Adrenal gland (tissue), 12 donors: Measurements from ENCODE around the gene HOXD9. TPM values are rescaled to one million over a fixed set of nuclear protein-coding genes. Genes with fewer than 3 reads are reported as not detected.

Source experiments
- DNase-seq, 7 donors: peaks; one replicate each; pipeline ENCODE4 v3.0.0-alpha.2; 2019 to 2020
- H3K27ac ChIP-seq, 5 donors: fragments of 200-600 bp; sonication (generic) in 4 of 5; 1 replicate in 3 of 5; 2 replicates in 2 of 5; pipeline versions ENCODE4 v1.5.1 to v1.8.0; 2016 to 2020; ENCODE audit warnings: mild to moderate bottlenecking in 1 of 5
- H3K27me3 ChIP-seq: fragments of 200-600 bp; 2 replicates; pipeline ENCODE4 v1.8.0; 2021
- H3K36me3 ChIP-seq, 2 donors: fragments of 200-600 bp; replicated peaks in 1 of 2; 1 replicate in 1 of 2; 2 replicates in 1 of 2; pipeline versions ENCODE4 v1.5.1 to v1.8.0; 2018 to 2022
- H3K4me1 ChIP-seq, 2 donors: fragments of 200-600 bp; replicated peaks in 1 of 2; 1 replicate in 1 of 2; 2 replicates in 1 of 2; pipeline versions ENCODE4 v1.5.1 to v1.8.0; 2018 to 2021
- H3K4me3 ChIP-seq, 4 donors: fragments of 200-600 bp; sonication (generic) in 3 of 4; one replicate each; pipeline ENCODE4 v1.5.1; 2016 to 2018
- H3K9me3 ChIP-seq, 3 donors: fragments of 200-600 bp; sonication (generic) in 1 of 3; replicated peaks in 1 of 3; 1 replicate in 2 of 3; 2 replicates in 1 of 3; pipeline versions ENCODE4 v1.5.1 to v1.8.0; 2016 to 2021
- POLR2A ChIP-seq, 2 donors: fragments of 450-650 bp; IDR thresholded peaks; one replicate each; pipeline ENCODE4 v1.6.1; 2017; ENCODE audit warnings: antibody characterized with exemption in 2 of 2, mild to moderate bottlenecking in 2 of 2, moderate library complexity in 1 of 2
- WGBS, 4 donors: extraction: QIAGEN DNeasy Blood & Tissue Kit in 2 of 4; methylation state at CpG; one replicate each; pipeline versions ENCODE4 v1.1.5 to v1.1.7; 2013 to 2017; 5-methylcytosine and 5-hydroxymethylcytosine counted together
- intact Hi-C, 2 donors: fragments of 100-400 bp; cut with DNase I; formaldehyde crosslinking; loops; one replicate each; pipeline versions ENCODE4 v1.14.1 to v1.15.0; 2022 to 2023
- polyA plus RNA-seq, 3 donors: library from polyadenylated mRNA; stranded (reverse); fragments of 200-250 nt in 2 of 3; fragments of 350-450 nt in 1 of 3; fragmentation: Illumina TruSeq in 1 of 3; extraction: RNeasy Lipid Tissue Mini Kit (QIAGEN cat#74804) in 1 of 3; gene quantifications; one replicate each; pipeline ENCODE4 v1.2.3, GENCODE V29; 2013 to 2014
- total RNA-seq, 9 donors: library from RNA; depleted of rRNA in 4 of 9; stranded (reverse); fragments of >200 nt in 4 of 9; fragments of 120-200 nt in 1 of 9; fragmentation: NEBNext Ultra II Directional in 1 of 9; extraction: Animal tissue kit (Norgen Biotek cat#: 25700) in 1 of 9; gene quantifications; one replicate each; pipeline versions ENCODE4 v1.1.0 to v1.2.4, GENCODE V29; 2013 to 2023
- TF ChIP-seq, protein P1 (sequence below), 6 experiments: fragments of 450-650 bp in 4 of 6; fragments of 200-600 bp in 2 of 6; sonication (generic) in 1 of 6; IDR thresholded peaks; 1 replicate in 5 of 6; 2 replicates in 1 of 6; pipeline versions ENCODE4 v1.5.1 to v1.8.0; 2016 to 2021; ENCODE audit warnings: antibody characterized with exemption in 6 of 6, mild to moderate bottlenecking in 2 of 6, moderate library complexity in 1 of 6
- donor health status: healthy with polysubstance abuse.
- donor health status: Bipolar disorder and iron deficiency.
- donor health status: DM: yes; HTN: yes; CAD: no.
- donor health status: DM: no; HTN: no; CAD: no.
- donor health status: DM: no; HTN: no; CAD: no.
- donor health status: DM: yes; HTN: yes; CAD: no.

HOXD9 gene
- total and polyA plus RNA-seq, 12 donors, result 2.4 to 35.6 (median 7.5) TPM

DNA sequence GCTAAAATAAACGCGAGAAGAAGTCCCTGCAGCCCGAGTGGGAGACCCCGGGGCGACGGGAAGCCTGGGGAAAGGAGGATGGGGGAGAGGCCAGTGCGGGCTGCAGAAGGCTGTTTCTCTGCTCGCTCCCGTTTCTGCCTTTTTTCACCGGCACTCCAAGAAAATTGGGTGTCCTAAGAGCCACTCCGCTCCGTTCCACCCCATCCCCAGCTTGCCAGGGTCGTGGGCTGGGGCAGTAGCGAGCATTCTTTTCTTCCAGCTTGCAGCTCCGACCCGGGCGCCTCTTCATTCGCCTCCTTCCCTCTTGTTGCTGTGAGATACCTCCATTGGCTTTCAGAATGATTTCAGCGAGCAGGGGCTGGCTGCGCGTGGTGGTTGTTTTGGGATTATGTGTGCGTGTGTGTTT lies 35.7 kb downstream of the HOXD9 start:
- H3K36me3 ChIP-seq, result peaks cover 0 to 25% of the 10 kb centered on the region in 2 donors
- H3K27ac ChIP-seq, result no peak overlapping the region
- H3K9me3 ChIP-seq, result no peaks in the 10 kb centered on the region
- WGBS, 4 donors, result 68 to 84% (median 75%) methylated on average over 22 of the region's 22 CpGs
- intact Hi-C loops, result no loop called here
- H3K27me3 ChIP-seq, result no peaks in the 10 kb centered on the region
- peak in 1 of 7 donors; percentile 49 for DNase-seq
- no peak overlapping the region for H3K4me3 ChIP-seq
- TF ChIP-seq POLR2A (IDR thresholded peaks at IDR 0.05), result no peak
- TF ChIP-seq, protein P1, sequence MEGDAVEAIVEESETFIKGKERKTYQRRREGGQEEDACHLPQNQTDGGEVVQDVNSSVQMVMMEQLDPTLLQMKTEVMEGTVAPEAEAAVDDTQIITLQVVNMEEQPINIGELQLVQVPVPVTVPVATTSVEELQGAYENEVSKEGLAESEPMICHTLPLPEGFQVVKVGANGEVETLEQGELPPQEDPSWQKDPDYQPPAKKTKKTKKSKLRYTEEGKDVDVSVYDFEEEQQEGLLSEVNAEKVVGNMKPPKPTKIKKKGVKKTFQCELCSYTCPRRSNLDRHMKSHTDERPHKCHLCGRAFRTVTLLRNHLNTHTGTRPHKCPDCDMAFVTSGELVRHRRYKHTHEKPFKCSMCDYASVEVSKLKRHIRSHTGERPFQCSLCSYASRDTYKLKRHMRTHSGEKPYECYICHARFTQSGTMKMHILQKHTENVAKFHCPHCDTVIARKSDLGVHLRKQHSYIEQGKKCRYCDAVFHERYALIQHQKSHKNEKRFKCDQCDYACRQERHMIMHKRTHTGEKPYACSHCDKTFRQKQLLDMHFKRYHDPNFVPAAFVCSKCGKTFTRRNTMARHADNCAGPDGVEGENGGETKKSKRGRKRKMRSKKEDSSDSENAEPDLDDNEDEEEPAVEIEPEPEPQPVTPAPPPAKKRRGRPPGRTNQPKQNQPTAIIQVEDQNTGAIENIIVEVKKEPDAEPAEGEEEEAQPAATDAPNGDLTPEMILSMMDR (IDR thresholded peaks at IDR 0.05), result no peak
- no peaks in the 10 kb centered on the region for H3K4me1 ChIP-seq

DNA sequence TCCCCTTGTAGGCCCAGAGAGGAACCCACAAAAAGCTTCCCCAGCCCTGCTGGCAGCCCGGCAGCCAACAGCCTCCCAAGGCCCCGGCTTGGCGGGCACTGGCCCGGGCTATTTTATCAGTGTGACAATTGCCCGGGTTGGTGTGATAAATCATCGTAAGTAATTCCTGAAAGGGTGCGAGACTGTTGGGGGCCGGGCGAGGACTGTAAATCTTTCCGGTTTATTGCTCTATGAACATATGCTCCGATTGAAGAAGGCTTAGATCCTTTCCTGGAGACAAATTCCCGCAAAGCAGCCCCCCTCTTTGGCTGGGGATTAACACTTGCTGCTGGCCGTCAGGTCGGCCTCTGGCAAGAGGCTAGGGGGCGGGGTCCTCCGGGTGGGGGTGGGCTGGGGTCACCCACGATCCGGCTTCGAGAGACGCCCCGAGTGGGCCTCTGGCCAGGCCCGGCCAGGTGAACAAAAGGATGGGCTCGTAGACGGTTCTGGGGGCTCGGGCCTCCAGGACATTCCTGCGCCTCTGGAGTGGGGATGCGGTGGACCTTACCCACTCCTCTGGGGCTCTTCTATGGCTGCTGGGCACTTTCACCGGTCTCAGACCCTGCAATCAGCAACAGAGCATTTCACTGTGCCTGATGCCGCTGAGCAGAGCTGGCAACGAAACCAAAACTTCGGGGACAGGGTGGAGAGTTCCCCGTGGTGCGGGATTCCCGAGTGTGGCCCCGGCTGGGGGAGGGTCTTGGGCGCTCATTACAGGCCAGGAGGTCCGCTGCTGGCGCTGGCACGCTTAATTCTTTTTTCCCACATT lies 36.5 kb downstream of the HOXD9 start:
- Histone ChIP-seq H3K9me3 (no peaks in the 10 kb centered on the region), H3K27me3 (no peaks in the 10 kb centered on the region), H3K36me3 (peaks cover 0 to 16% of the 10 kb centered on the region in 2 donors), H3K4me3 (no peak overlapping the region), H3K4me1 (no peaks in the 10 kb centered on the region), H3K27ac (no peak overlapping the region)
- intact Hi-C loops, result no loop called here
- 68 to 82% (median 71%) methylated on average over 12 to 39 of the region's 39 CpGs for WGBS, 4 donors
- TF ChIP-seq POLR2A (IDR thresholded peaks at IDR 0.05), result no peak
- TF ChIP-seq, protein P1 (IDR thresholded peaks at IDR 0.05), result no peak
- peak in 1 of 7 donors; percentile 50 for DNase-seq

DNA sequence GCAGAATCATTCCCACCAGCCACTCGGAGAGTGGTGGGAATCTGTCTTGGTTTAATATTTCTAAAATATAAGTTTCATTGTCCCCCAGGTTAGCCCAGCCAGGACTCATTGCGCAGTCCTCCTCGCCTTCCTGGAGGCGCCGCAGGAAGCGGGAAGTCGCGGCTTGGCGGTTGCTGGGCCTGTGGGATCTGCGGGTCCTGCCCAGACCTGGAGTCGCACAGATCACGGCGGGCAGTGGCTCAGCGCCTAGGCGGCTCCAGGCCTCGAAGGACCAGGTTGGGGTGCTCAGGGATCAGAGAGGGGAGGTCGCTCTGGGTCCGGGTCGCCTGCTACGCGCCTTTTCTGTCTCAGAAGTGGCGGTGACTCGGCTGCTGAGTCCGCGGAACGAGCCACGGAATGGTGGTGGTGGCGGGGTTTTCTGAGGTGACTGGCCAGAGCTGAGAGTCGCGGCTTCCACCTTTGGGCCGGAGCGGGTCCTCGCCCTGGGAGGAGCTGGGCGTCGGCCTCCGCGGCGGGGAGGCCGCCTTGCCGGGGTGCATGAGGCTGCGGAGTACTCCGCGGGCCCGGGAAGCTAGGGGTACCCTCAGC lies 37.2 kb downstream of the HOXD9 start:
- H3K27ac ChIP-seq, result no peak overlapping the region
- intact Hi-C loops, result no loop called here
- no peaks in the 10 kb centered on the region for H3K4me1 ChIP-seq
- peak in 2 of 7 donors; percentile 21 to 48 for DNase-seq
- no peaks in the 10 kb centered on the region for H3K27me3 ChIP-seq
- no peaks in the 10 kb centered on the region for H3K9me3 ChIP-seq
- TF ChIP-seq POLR2A (IDR thresholded peaks at IDR 0.05), result no peak
- TF ChIP-seq, protein P1 (IDR thresholded peaks at IDR 0.05), result no peak
- H3K4me3 ChIP-seq, result no peak overlapping the region
- WGBS, 4 donors, result 55 to 73% (median 61%) methylated on average over 3 to 44 of the region's 44 CpGs
- H3K36me3 ChIP-seq, result peaks cover 0 to 9% of the 10 kb centered on the region in 2 donors

GRCh38 chr2:176160251-176160985 lies 37.9 kb downstream of the HOXD9 start:
- intact Hi-C loops, result no loop called here
- 43 to 52% (median 48%) methylated on average over 33 to 50 of the region's 50 CpGs for WGBS, 4 donors
- H3K27ac ChIP-seq, result no peak overlapping the region
- no peak overlapping the region for H3K4me3 ChIP-seq
- peaks cover 0 to 2% of the 10 kb centered on the region in 2 donors for H3K36me3 ChIP-seq
- H3K9me3 ChIP-seq, result no peaks in the 10 kb centered on the region
- no peaks in the 10 kb centered on the region for H3K27me3 ChIP-seq
- DNase-seq, result peak in 1 of 7 donors; percentile 49
- H3K4me1 ChIP-seq, result no peaks in the 10 kb centered on the region
- TF ChIP-seq POLR2A (IDR thresholded peaks at IDR 0.05), result no peak
- TF ChIP-seq, protein P1 (IDR thresholded peaks at IDR 0.05), result no peak
